Activated CD8-positive, alpha-beta memory T cell treated with anti-CD3 and anti-CD28 coated beads for 48 hours (primary cell): ENCODE results near the gene LHFPL3.
"Not testable (repeated sequence)": the region's sequence is repeated elsewhere in the genome, so short reads cannot be mapped to it uniquely, and the experiment has no call there.

ENCODE experiments used
- DNase-seq, 3 experiments: peaks; one replicate each; pipeline ENCODE4 v3.0.0-alpha.2; 2020; ENCODE audit warnings: low read depth in 2 of 3, low spot score in 2 of 3

Gene LHFPL3

GRCh38 chr7:104679085-104679484 is 350.7 kb downstream of the LHFPL3 start:
- DNase-seq = no peak

GRCh38 chr7:104686286-104686685 is 357.9 kb downstream of the LHFPL3 start:
- DNase-seq = no peak

- no peak for DNase-seq
Measured at GRCh38 chr7:104694710-104695109, 366.3 kb downstream of the LHFPL3 start.

- no peak for DNase-seq
Measured at GRCh38 chr7:104695563-104695962, 367.2 kb downstream of the LHFPL3 start.

- DNase-seq = no peak
Measured at GRCh38 chr7:104700336-104700735, 371.9 kb downstream of the LHFPL3 start.

GRCh38 chr7:104721027-104721426 is 392.6 kb downstream of the LHFPL3 start:
- not testable (repeated sequence) for DNase-seq

GRCh38 chr7:104723001-104723400 is 394.6 kb downstream of the LHFPL3 start:
- no peak for DNase-seq

GRCh38 chr7:104758504-104758903 is 430.1 kb downstream of the LHFPL3 start:
- DNase-seq = no peak

- no peak for DNase-seq
Measured at GRCh38 chr7:104761892-104762291, 433.5 kb downstream of the LHFPL3 start.

GRCh38 chr7:104767113-104767512 is 438.7 kb downstream of the LHFPL3 start:
- no peak for DNase-seq

- no peak for DNase-seq
Measured at GRCh38 chr7:104767826-104768536, 439.6 kb downstream of the LHFPL3 start.

- no peak for DNase-seq
Measured at GRCh38 chr7:104772405-104773345, 444.3 kb downstream of the LHFPL3 start.

GRCh38 chr7:104773796-104774195 is 445.4 kb downstream of the LHFPL3 start:
- no peak for DNase-seq

- DNase-seq = no peak
Measured at GRCh38 chr7:104775531-104775930, 447.1 kb downstream of the LHFPL3 start.

GRCh38 chr7:104777301-104777800 is 448.9 kb downstream of the LHFPL3 start:
- DNase-seq = no peak

GRCh38 chr7:104779888-104780287 is 451.5 kb downstream of the LHFPL3 start:
- DNase-seq = no peak

- DNase-seq = no peak
Measured at GRCh38 chr7:104784686-104785085, 456.3 kb downstream of the LHFPL3 start.

GRCh38 chr7:104789780-104790179 is 461.4 kb downstream of the LHFPL3 start:
- DNase-seq = no peak

- no peak for DNase-seq
Measured at GRCh38 chr7:104790440-104790839, 462.0 kb downstream of the LHFPL3 start.

GRCh38 chr7:104791080-104791479 is 462.7 kb downstream of the LHFPL3 start:
- no peak for DNase-seq

GRCh38 chr7:104793066-104793465 is 464.7 kb downstream of the LHFPL3 start:
- DNase-seq = no peak

GRCh38 chr7:104794154-104794553 is 465.8 kb downstream of the LHFPL3 start:
- no peak for DNase-seq
